Calu3 (cell line): ENCODE data around the gene TIGAR. TPM values are rescaled to one million over a fixed set of nuclear protein-coding genes. Genes with fewer than 3 reads are reported as not detected.

ENCODE experiments used
- BruUV-seq: library from RNA; stranded (reverse); fragments of 400-500 nt; replicated peaks from 2 replicates; lab custom pipeline; 2021; lab: Mats Ljungman, UMichigan
- CTCF ChIA-PET: fragments of 300-600 bp; sonication (Branson Sonifier 250); formaldehyde crosslinking; loops from one replicate; lab custom pipeline; 2022; ENCODE audit warnings: antibody characterized with exemption; lab: Charles Lee
- DNase-seq: peaks from one replicate; pipeline ENCODE4 v3.0.0; 2022
- H3K27ac Mint-ChIP-seq: one replicate; pipeline ENCODE4 v1.8.0; 2022; ENCODE audit warnings: mixed read lengths; ENCODE audit not compliant: unreplicated experiment
- H3K27me3 Mint-ChIP-seq: one replicate; pipeline ENCODE4 v1.8.0; 2022; ENCODE audit warnings: mixed read lengths; ENCODE audit not compliant: unreplicated experiment
- H3K36me3 Mint-ChIP-seq: one replicate; pipeline ENCODE4 v1.8.0; 2022; ENCODE audit warnings: mild to moderate bottlenecking, moderate library complexity, mixed read lengths; ENCODE audit not compliant: insufficient read depth, unreplicated experiment
- H3K4me1 Mint-ChIP-seq: one replicate; pipeline ENCODE4 v1.8.0; 2022; ENCODE audit warnings: mild to moderate bottlenecking, low read depth, mixed read lengths; ENCODE audit not compliant: unreplicated experiment
- H3K4me3 Mint-ChIP-seq: one replicate; pipeline ENCODE4 v1.8.0; 2022; ENCODE audit warnings: mild to moderate bottlenecking, low read depth, moderate library complexity, mixed read lengths; ENCODE audit not compliant: unreplicated experiment
- H3K9me3 Mint-ChIP-seq: one replicate; pipeline ENCODE4 v1.8.0; 2022; ENCODE audit warnings: low read depth, mixed read lengths; ENCODE audit not compliant: unreplicated experiment
- CTCF ChIP-seq: fragments of 200-600 bp; IDR thresholded peaks from one replicate; pipeline ENCODE4 v1.8.0; 2022; ENCODE audit warnings: antibody characterized with exemption; ENCODE audit not compliant: unreplicated experiment
- intact Hi-C: fragments of 100-400 bp; cut with micrococcal nuclease; formaldehyde crosslinking; loops from one replicate; pipeline ENCODE4 v1.10.0; 2022; ENCODE audit not compliant: unreplicated experiment
- total RNA-seq: library from RNA; stranded (reverse); gene quantifications from 2 replicates; pipeline ENCODE4 v1.2.3, GENCODE V29; 2022

TIGAR gene
- total RNA-seq, 1 experiment from 2014 or later, result 15.9 TPM

- Mint-ChIP-seq H3K27ac (peak overlapping the region; percentile 27), H3K27me3 (peaks cover 97% of the 10 kb centered on the region), H3K4me3 (peak overlapping the region; percentile 83), H3K9me3 (no peaks in the 10 kb centered on the region), H3K4me1 (peaks cover 34% of the 10 kb centered on the region), H3K36me3 (peaks cover 14% of the 10 kb centered on the region)
- CTCF ChIA-PET, result interaction anchor here (1.4 kb wide), 1 partner anchor 26 kb away, joined by 3 read pairs; no protein-coding TSS in a partner anchor
- no TSS peak for BruUV-seq
- no peak for TF ChIP-seq CTCF
- no peak for DNase-seq
- intact Hi-C loops, result loop anchor here (10.0 kb wide), 1 partner anchor 128 kb away; no protein-coding TSS in a partner anchor
These were observed 47.8 kb upstream of the TIGAR start for GRCh38 chr12:4273273-4273651.

GRCh38 chr12:4273652-4274395, 47.2 kb upstream of the TIGAR start, which contains the start of gene CCND2:
Gene CCND2, plus strand, starts transcription at chr12:4273762. Its CDS starts 279 bp downstream, at chr12:4274041.
- Mint-ChIP-seq H3K4me1 (peaks cover 34% of the 10 kb centered on the region), H3K9me3 (no peaks in the 10 kb centered on the region), H3K36me3 (peaks cover 14% of the 10 kb centered on the region), H3K4me3 (peak within 1 kb of the TSS; percentile 83), H3K27ac (peak within 1 kb of the TSS; percentile 27), H3K27me3 (peaks cover 97% of the 10 kb centered on the region)
- peak; percentile 27 for DNase-seq
- intact Hi-C loops, result loop anchor here (10.0 kb wide), 1 partner anchor 129 kb away; no protein-coding TSS in a partner anchor
- TF ChIP-seq CTCF, result no peak
- no TSS peak for BruUV-seq
- CTCF ChIA-PET, result interaction anchor here (1.4 kb wide), 1 partner anchor 26 kb away, joined by 3 read pairs; no protein-coding TSS in a partner anchor

GRCh38 chr12:4274396-4275015, 46.5 kb upstream of the TIGAR start:
- no peak for DNase-seq
- Mint-ChIP-seq H3K4me3 (peak overlapping the region; percentile 83), H3K27me3 (peaks cover 97% of the 10 kb centered on the region)

More at GRCh38 chr12:4274396-4275015, 46.5 kb upstream of the TIGAR start:
- CTCF ChIA-PET, result interaction anchor here (0.6 kb wide), 1 partner anchor 43 kb away, joined by 3 read pairs; no protein-coding TSS in a partner anchor
- H3K27ac Mint-ChIP-seq, result no peak overlapping the region
- H3K4me1 Mint-ChIP-seq, result peaks cover 34% of the 10 kb centered on the region
- no TSS peak for BruUV-seq
- H3K9me3 Mint-ChIP-seq, result no peaks in the 10 kb centered on the region
- no peak for TF ChIP-seq CTCF
- peaks cover 14% of the 10 kb centered on the region for H3K36me3 Mint-ChIP-seq
- intact Hi-C loops, result loop anchor here (5.0 to 10.0 kb wide), 2 partner anchors 130 to 237 kb away; no protein-coding TSS in a partner anchor
